Osteoblast (primary cell): ENCODE measurements around the gene C8G. TPM values are rescaled to one million over a fixed set of nuclear protein-coding genes. Genes with fewer than 3 reads are reported as not detected.

Experiments
- DNase-seq: peaks from one replicate; pipeline ENCODE4 v3.0.0; 2011; ENCODE audit warnings: low spot score, mixed read lengths; ENCODE audit not compliant: insufficient read length; ENCODE audit errors: missing footprints
- H2AFZ ChIP-seq: 2 replicates; pipeline ENCODE4 v1.6.0; 2011; ENCODE audit warnings: mild to moderate bottlenecking, low read length
- H3K27ac ChIP-seq: 2 replicates; pipeline ENCODE4 v1.5.1; 2011; ENCODE audit warnings: mild to moderate bottlenecking, low read depth, low read length, moderate library complexity
- H3K27me3 ChIP-seq: 2 replicates; pipeline ENCODE4 v1.6.0; 2012; ENCODE audit warnings: mild to moderate bottlenecking, control low read depth, inconsistent platforms, low read length, moderate library complexity; ENCODE audit not compliant: insufficient read depth
- H3K36me3 ChIP-seq: 2 replicates; pipeline ENCODE4 v1.5.1; 2011; ENCODE audit warnings: mild to moderate bottlenecking, low read length, control low read depth, moderate library complexity; ENCODE audit not compliant: insufficient read depth
- H3K4me1 ChIP-seq: 2 replicates; pipeline ENCODE4 v1.5.1; 2011; ENCODE audit warnings: mild to moderate bottlenecking, low read length, control low read depth, moderate library complexity; ENCODE audit not compliant: insufficient read depth
- H3K4me2 ChIP-seq: 2 replicates; pipeline ENCODE4 v1.6.0; 2011; ENCODE audit warnings: mild to moderate bottlenecking, low read length; ENCODE audit not compliant: insufficient read depth
- H3K4me3 ChIP-seq: fragments of 200-600 bp; sonication (generic); 3 replicates; pipeline ENCODE4 v1.5.1; 2012; ENCODE audit warnings: mild to moderate bottlenecking, low read length, inconsistent platforms; ENCODE audit not compliant: insufficient read depth
- H3K79me2 ChIP-seq: 2 replicates; pipeline ENCODE4 v1.6.0; 2012; ENCODE audit warnings: mild to moderate bottlenecking, low read length, control low read depth, inconsistent platforms; ENCODE audit not compliant: insufficient read depth
- H3K9me3 ChIP-seq: 2 replicates; pipeline ENCODE4 v1.5.1; 2011; ENCODE audit warnings: low read depth, low read length, control low read depth
- H4K20me1 ChIP-seq: 2 replicates; pipeline ENCODE4 v1.6.0; 2012; ENCODE audit warnings: mild to moderate bottlenecking, low read length, control low read depth; ENCODE audit not compliant: insufficient read depth
- CTCF ChIP-seq: IDR thresholded peaks from 2 replicates; pipeline ENCODE4 v1.5.1; 2011; ENCODE audit warnings: mild to moderate bottlenecking, low read depth, low read length, moderate library complexity; ENCODE audit errors: extremely low read depth
- total RNA-seq: library from RNA; depleted of rRNA; stranded (reverse); fragments of >200 nt; gene quantifications from 2 replicates; pipeline ENCODE4 v1.2.3, GENCODE V29; 2012

The C8G gene
- total RNA-seq, 1 donor, result not detected

- Histone ChIP-seq H4K20me1 (peaks cover 9% of the 10 kb centered on the region), H3K4me2 (no peak overlapping the region), H2AFZ (no peak overlapping the region), H3K79me2 (peaks cover 40% of the 10 kb centered on the region), H3K4me3 (no peak overlapping the region), H3K9me3 (no peaks in the 10 kb centered on the region), H3K4me1 (peaks cover 26% of the 10 kb centered on the region), H3K27me3 (no peaks in the 10 kb centered on the region), H3K27ac (no peak overlapping the region), H3K36me3 (peaks cover 24% of the 10 kb centered on the region)
- DNase-seq, result peak; percentile 22
- TF ChIP-seq CTCF, result no peak
Observed at GRCh38 chr9:136899196-136899595, 45.8 kb upstream of the C8G start.

- peak; percentile 37 for DNase-seq
- TF ChIP-seq CTCF, result no peak
Observed at GRCh38 chr9:136900556-136900955, 44.5 kb upstream of the C8G start.

GRCh38 chr9:136900988-136901515, 44.0 kb upstream of the C8G start:
- peaks cover 28% of the 10 kb centered on the region for H3K79me2 ChIP-seq
- H3K27ac ChIP-seq, result peak overlapping the region; percentile 93
- peak overlapping the region; percentile 76 for H2AFZ ChIP-seq
- H3K4me3 ChIP-seq, result no peak overlapping the region
- H3K36me3 ChIP-seq, result peaks cover 25% of the 10 kb centered on the region
- peak overlapping the region; percentile 54 for H3K4me2 ChIP-seq
- DNase-seq, result peak; percentile 79
- H3K4me1 ChIP-seq, result peaks cover 26% of the 10 kb centered on the region
- no peaks in the 10 kb centered on the region for H3K9me3 ChIP-seq
- peaks cover 4% of the 10 kb centered on the region for H4K20me1 ChIP-seq
- no peaks in the 10 kb centered on the region for H3K27me3 ChIP-seq
- TF ChIP-seq CTCF, result no peak

More at GRCh38 chr9:136900556-136900955, 44.5 kb upstream of the C8G start:
- H3K79me2 ChIP-seq, result peaks cover 33% of the 10 kb centered on the region
- no peak overlapping the region for H3K4me2 ChIP-seq
- no peak overlapping the region for H2AFZ ChIP-seq
- no peak overlapping the region for H3K4me3 ChIP-seq
- H3K27me3 ChIP-seq, result no peaks in the 10 kb centered on the region
- H3K4me1 ChIP-seq, result peaks cover 26% of the 10 kb centered on the region
- no peaks in the 10 kb centered on the region for H3K9me3 ChIP-seq
- no peak overlapping the region for H3K27ac ChIP-seq
- H4K20me1 ChIP-seq, result peaks cover 4% of the 10 kb centered on the region
- peaks cover 24% of the 10 kb centered on the region for H3K36me3 ChIP-seq

GRCh38 chr9:136901516-136902258, 43.4 kb upstream of the C8G start:
- TF ChIP-seq CTCF, result no peak
- peak overlapping the region; percentile 76 for H2AFZ ChIP-seq
- peaks cover 26% of the 10 kb centered on the region for H3K4me1 ChIP-seq
- no peaks in the 10 kb centered on the region for H3K27me3 ChIP-seq
- H3K27ac ChIP-seq, result peak overlapping the region; percentile 93
- peaks cover 4% of the 10 kb centered on the region for H4K20me1 ChIP-seq
- peaks cover 23% of the 10 kb centered on the region for H3K79me2 ChIP-seq
- H3K4me3 ChIP-seq, result peak overlapping the region; percentile 8
- peak; percentile 94 for DNase-seq
- H3K4me2 ChIP-seq, result peak overlapping the region; percentile 54
- no peaks in the 10 kb centered on the region for H3K9me3 ChIP-seq
- H3K36me3 ChIP-seq, result peaks cover 25% of the 10 kb centered on the region
